IMR-90 (cell line): ENCODE measurements around the gene PXN. TPM values are rescaled to one million over a fixed set of nuclear protein-coding genes. Genes with fewer than 3 reads are reported as not detected.

ENCODE experiments used
- ATAC-seq: fragments of 200-7000 bp; cut with Tn5 transposase; 2 replicates; pipeline ENCODE4 v1.9.1; 2020; ENCODE audit warnings: low read depth, mild to moderate bottlenecking, moderate library complexity
- BruUV-seq: library from RNA; stranded (reverse); fragments of 400-500 nt; replicated peaks from 2 replicates; lab custom pipeline; 2021; lab: Mats Ljungman, UMichigan
- CTCF ChIA-PET: fragments of 300-600 bp; formaldehyde crosslinking; extraction: SDS; loops from one replicate; lab custom pipeline; 2021; ENCODE audit warnings: antibody characterized with exemption; lab: Yijun Ruan, JAX
- POLR2A ChIA-PET: fragments of 300-600 bp; sonication (Branson Sonifier 250); formaldehyde crosslinking; loops from one replicate; lab custom pipeline; 2022; ENCODE audit warnings: antibody characterized with exemption; ENCODE audit not compliant: unreplicated experiment; lab: Charles Lee
- DNase-seq: peaks from one replicate; pipeline ENCODE4 v3.0.0; 2013
- H2AFZ ChIP-seq: replicated peaks from 2 replicates; pipeline ENCODE3; 2013; ENCODE audit warnings: low read length, mild to moderate bottlenecking; ENCODE audit not compliant: poor library complexity
- H2AK5ac ChIP-seq: 2 replicates; pipeline ENCODE4 v1.6.1; 2013; ENCODE audit warnings: low read depth, low read length, inconsistent platforms
- H2AK9ac ChIP-seq: replicated peaks from 2 replicates; pipeline ENCODE3; 2013; ENCODE audit warnings: mild to moderate bottlenecking, low read depth, low read length, moderate library complexity; ENCODE audit not compliant: poor library complexity
- H2BK120ac ChIP-seq: 2 replicates; pipeline ENCODE4 v1.6.1; 2013; ENCODE audit warnings: low read depth, low read length, inconsistent platforms
- H2BK15ac ChIP-seq: 3 replicates; pipeline ENCODE4 v1.6.1; 2013; ENCODE audit warnings: low read depth, low read length, inconsistent platforms
- H2BK20ac ChIP-seq: 2 replicates; pipeline ENCODE4 v1.6.1; 2013; ENCODE audit warnings: low read depth, mild to moderate bottlenecking, inconsistent platforms, low read length, moderate library complexity
- H2BK5ac ChIP-seq: 2 replicates; pipeline ENCODE4 v1.6.1; 2013; ENCODE audit warnings: mild to moderate bottlenecking, low read depth, low read length, inconsistent platforms; ENCODE audit not compliant: poor library complexity, severe bottlenecking
- H3K14ac ChIP-seq: replicated peaks from 2 replicates; pipeline ENCODE4 v1.6.1; 2013; ENCODE audit warnings: low read depth, low read length, inconsistent platforms
- H3K18ac ChIP-seq: 2 replicates; pipeline ENCODE4 v1.6.1; 2013; ENCODE audit warnings: low read depth, low read length, control low read depth
- H3K23ac ChIP-seq: 2 replicates; pipeline ENCODE4 v1.6.1; 2013; ENCODE audit warnings: low read depth, low read length, inconsistent platforms
- H3K27ac ChIP-seq: 2 replicates; pipeline ENCODE4 v1.5.1; 2013; ENCODE audit warnings: mild to moderate bottlenecking, control low read depth, low read length; ENCODE audit not compliant: insufficient read depth
- H3K27me3 ChIP-seq: 2 replicates; pipeline ENCODE4 v1.6.1; 2013; ENCODE audit warnings: low read length; ENCODE audit not compliant: control insufficient read depth, insufficient read depth
- H3K36me3 ChIP-seq: 2 replicates; pipeline ENCODE4 v1.6.1; 2013; ENCODE audit warnings: low read length, mixed read lengths; ENCODE audit not compliant: control insufficient read depth, insufficient read depth
- H3K4ac ChIP-seq: 2 replicates; pipeline ENCODE4 v1.6.1; 2013; ENCODE audit warnings: low read depth, low read length, inconsistent platforms
- H3K4me1 ChIP-seq: 2 replicates; pipeline ENCODE4 v1.6.1; 2013; ENCODE audit warnings: low read length, mixed read lengths; ENCODE audit not compliant: control insufficient read depth, insufficient read depth
- H3K4me2 ChIP-seq: 2 replicates; pipeline ENCODE4 v1.6.1; 2013; ENCODE audit warnings: low read depth, mild to moderate bottlenecking, control low read depth, low read length, moderate library complexity
- H3K4me3 ChIP-seq: 2 replicates; pipeline ENCODE4 v1.5.1; 2013; ENCODE audit warnings: low read depth, mild to moderate bottlenecking, control low read depth, low read length, moderate library complexity; ENCODE audit not compliant: insufficient read depth
- H3K56ac ChIP-seq: 2 replicates; pipeline ENCODE4 v1.6.1; 2013; ENCODE audit warnings: low read length, inconsistent platforms; ENCODE audit not compliant: insufficient read depth; ENCODE audit errors: extremely low read depth
- H3K79me1 ChIP-seq, 2 experiments: 2 replicates each; pipeline ENCODE4 v1.6.1; 2013; ENCODE audit warnings: low read length in 2 of 2, inconsistent platforms in 1 of 2, low read depth in 1 of 2
- H3K9ac ChIP-seq: 2 replicates; pipeline ENCODE4 v1.6.1; 2013; ENCODE audit warnings: low read depth, low read length, control low read depth
- H3K9me1 ChIP-seq: 2 replicates; pipeline ENCODE4 v1.6.1; 2013; ENCODE audit warnings: low read length, inconsistent platforms; ENCODE audit not compliant: insufficient read depth
- H3K9me3 ChIP-seq: 2 replicates; pipeline ENCODE4 v1.6.1; 2013; ENCODE audit warnings: low read length; ENCODE audit not compliant: control insufficient read depth, insufficient read depth
- H4K20me1 ChIP-seq: 2 replicates; pipeline ENCODE4 v1.6.1; 2013; ENCODE audit warnings: low read length, inconsistent platforms; ENCODE audit not compliant: insufficient read depth
- H4K5ac ChIP-seq: 2 replicates; pipeline ENCODE4 v1.6.1; 2013; ENCODE audit warnings: mild to moderate bottlenecking, low read depth, low read length, control low read depth
- H4K8ac ChIP-seq, 2 experiments: 2 replicates each; pipeline ENCODE4 v1.6.1; 2013; ENCODE audit warnings: low read depth in 2 of 2, low read length in 2 of 2, control low read depth in 1 of 2, inconsistent platforms in 1 of 2
- H4K91ac ChIP-seq: 2 replicates; pipeline ENCODE4 v1.6.1; 2013; ENCODE audit warnings: low read depth, low read length, inconsistent platforms; ENCODE audit not compliant: insufficient read depth
- FOS ChIP-seq: fragments of 150-350 bp; IDR thresholded peaks from 2 replicates; pipeline ENCODE4 v1.6.1; 2016; ENCODE audit warnings: low read depth, low read length
- MAZ ChIP-seq: IDR thresholded peaks from 2 replicates; pipeline ENCODE4 v1.6.1; 2012; ENCODE audit warnings: low read depth, mild to moderate bottlenecking, low read length, improper control_type of control experiment, moderate library complexity, borderline replicate concordance
- RAD21 ChIP-seq: IDR thresholded peaks from 2 replicates; pipeline ENCODE4 v1.6.1; 2012; ENCODE audit warnings: low read length, improper control_type of control experiment
- WGBS, 2 experiments: methylation state at CpG; one replicate each; pipeline versions ENCODE4 v1.1.5 to v1.1.7; 2013; ENCODE audit warnings: missing lambda C conversion rate in 2 of 2; ENCODE audit not compliant: insufficient read length in 1 of 2; ENCODE audit errors: extremely low coverage in 2 of 2; 5-methylcytosine and 5-hydroxymethylcytosine counted together
- dilution Hi-C: fragments of 300-500 bp; cut with HindIII; formaldehyde crosslinking; loops from one replicate; pipeline ENCODE4 v1.14.3; 2018; ENCODE audit warnings: low sequenced_read_pairs; ENCODE audit not compliant: unreplicated experiment
- in situ Hi-C: fragments of 300-500 bp; cut with MboI; formaldehyde crosslinking; loops from 3 replicates; pipeline ENCODE4 v1.14.3; 2019; ENCODE audit warnings: low sequenced_read_pairs, inconsistent platforms, mixed read lengths
- intact Hi-C: fragments of 100-400 bp; cut with micrococcal nuclease; formaldehyde crosslinking; loops from 2 replicates; pipeline ENCODE4 v1.10.0; 2022
- polyA plus RNA-seq, 3 experiments: library from polyadenylated mRNA; depleted of rRNA; stranded (reverse); fragments of >200 nt; gene quantifications; 2 replicates each; pipeline ENCODE4 v1.2.3, GENCODE V29; 2012; ENCODE audit warnings: low replicate concordance in 1 of 3
- total RNA-seq: library from RNA; depleted of rRNA; stranded (reverse); fragments of >200 nt; gene quantifications from 2 replicates; pipeline ENCODE4 v1.2.3, GENCODE V29; 2012
- TF ChIP-seq, protein P1 (sequence below): fragments of 150-350 bp; IDR thresholded peaks from 2 replicates; pipeline ENCODE4 v1.6.1; 2017; ENCODE audit warnings: mild to moderate bottlenecking, antibody characterized with exemption, low read length, low read depth
- TF ChIP-seq, protein P2 (sequence below): fragments of 150-350 bp; IDR thresholded peaks from 2 replicates; pipeline ENCODE4 v1.6.1; 2016; ENCODE audit warnings: low read depth, mild to moderate bottlenecking, low read length, moderate library complexity, borderline replicate concordance

The PXN gene
- total and polyA plus RNA-seq, 2 of the 4 experiments (the other 2 are of a cell fraction) = 46.6 to 134 TPM

DNA sequence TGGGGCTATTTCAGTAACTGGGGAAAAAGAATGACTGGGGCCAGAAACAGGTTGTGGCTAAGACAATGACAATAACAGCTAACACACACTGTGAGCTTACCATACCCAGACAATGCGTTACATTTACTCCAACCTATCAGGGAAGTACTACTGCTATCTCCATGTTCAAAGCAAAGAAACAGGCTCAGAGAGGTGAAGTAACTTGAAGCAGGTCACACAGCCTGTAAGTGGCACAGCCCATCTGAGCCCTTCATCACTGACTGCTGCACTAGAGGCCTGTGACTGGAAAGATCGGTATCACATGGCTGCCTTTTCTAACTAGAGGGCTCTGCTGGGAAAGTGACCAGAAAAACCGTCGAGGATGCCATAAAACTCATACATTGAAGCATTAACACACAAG is 78.9 kb downstream of the PXN start:
- no peak overlapping the region for H3K14ac ChIP-seq
- intact Hi-C loops (no loop called here), in situ Hi-C loops (no loop called here), dilution Hi-C loops (no loop called here)
- H2BK120ac ChIP-seq = no peak overlapping the region
- H3K27me3 ChIP-seq = no peaks in the 10 kb centered on the region
- H2BK20ac ChIP-seq = no peak overlapping the region
- no peak overlapping the region for H4K5ac ChIP-seq
- peaks cover 20% of the 10 kb centered on the region for H3K9me1 ChIP-seq
- peaks cover 60% of the 10 kb centered on the region for H4K20me1 ChIP-seq
- peak overlapping the region; percentile 37 for H2AK9ac ChIP-seq
- BruUV-seq = no TSS peak
- H3K4ac ChIP-seq = no peak overlapping the region
- H3K4me2 ChIP-seq = no peak overlapping the region
- H3K9me3 ChIP-seq = no peaks in the 10 kb centered on the region
- TF ChIP-seq FOS (no peak), MAZ (no peak), RAD21 (no peak)
- TF ChIP-seq, protein P1, sequence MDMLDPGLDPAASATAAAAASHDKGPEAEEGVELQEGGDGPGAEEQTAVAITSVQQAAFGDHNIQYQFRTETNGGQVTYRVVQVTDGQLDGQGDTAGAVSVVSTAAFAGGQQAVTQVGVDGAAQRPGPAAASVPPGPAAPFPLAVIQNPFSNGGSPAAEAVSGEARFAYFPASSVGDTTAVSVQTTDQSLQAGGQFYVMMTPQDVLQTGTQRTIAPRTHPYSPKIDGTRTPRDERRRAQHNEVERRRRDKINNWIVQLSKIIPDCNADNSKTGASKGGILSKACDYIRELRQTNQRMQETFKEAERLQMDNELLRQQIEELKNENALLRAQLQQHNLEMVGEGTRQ = no peak
- TF ChIP-seq, protein P2, sequence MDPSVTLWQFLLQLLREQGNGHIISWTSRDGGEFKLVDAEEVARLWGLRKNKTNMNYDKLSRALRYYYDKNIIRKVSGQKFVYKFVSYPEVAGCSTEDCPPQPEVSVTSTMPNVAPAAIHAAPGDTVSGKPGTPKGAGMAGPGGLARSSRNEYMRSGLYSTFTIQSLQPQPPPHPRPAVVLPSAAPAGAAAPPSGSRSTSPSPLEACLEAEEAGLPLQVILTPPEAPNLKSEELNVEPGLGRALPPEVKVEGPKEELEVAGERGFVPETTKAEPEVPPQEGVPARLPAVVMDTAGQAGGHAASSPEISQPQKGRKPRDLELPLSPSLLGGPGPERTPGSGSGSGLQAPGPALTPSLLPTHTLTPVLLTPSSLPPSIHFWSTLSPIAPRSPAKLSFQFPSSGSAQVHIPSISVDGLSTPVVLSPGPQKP = no peak
- H4K8ac ChIP-seq = no peak overlapping the region
- no peak overlapping the region for H4K91ac ChIP-seq
- ChIA-PET CTCF (interaction anchor here (0.7 kb wide), 1 partner anchor 11 kb away, joined by 4 read pairs; no protein-coding TSS in a partner anchor), POLR2A (no interaction called here)
- H2BK15ac ChIP-seq = no peak overlapping the region
- H3K4me1 ChIP-seq = peaks cover 8% of the 10 kb centered on the region
- H2AK5ac ChIP-seq = no peak overlapping the region
- no peak overlapping the region for H3K18ac ChIP-seq
- H2AFZ ChIP-seq = no peak overlapping the region
- WGBS, 2 experiments = 100% methylated on average over 1 of the region's 4 CpGs; no CpG with 5 or more reads in 1 of the 2 experiments
- no peak overlapping the region for H2BK5ac ChIP-seq
- H3K27ac ChIP-seq = no peak overlapping the region
- peaks cover 50% of the 10 kb centered on the region for H3K36me3 ChIP-seq
- DNase-seq (no peak), ATAC-seq (no peak)
- no peak overlapping the region for H3K23ac ChIP-seq
- no peak overlapping the region for H3K9ac ChIP-seq
- no peak overlapping the region for H3K56ac ChIP-seq
- peaks cover 32 to 77% of the 10 kb centered on the region in 2 experiments for H3K79me1 ChIP-seq
- H3K4me3 ChIP-seq = no peak overlapping the region
